Thyroid gland (tissue), 4 donors: ENCODE measurements around the gene PARPBP. TPM values are rescaled to one million over a fixed set of nuclear protein-coding genes. Genes with fewer than 3 reads are reported as not detected.
"Not testable (repeated sequence)": the region's sequence is repeated elsewhere in the genome, so short reads cannot be mapped to it uniquely, and the experiment has no call there.

Experiments used
- DNase-seq, 2 donors: peaks; one replicate each; pipeline ENCODE4 v3.0.0-alpha.2; 2019
- H3K27ac ChIP-seq, 3 donors: fragments of 200-600 bp; sonication (generic); 1 replicate in 2 of 3; 2 replicates in 1 of 3; pipeline ENCODE4 v1.5.1; 2016 to 2019; ENCODE audit warnings: mild to moderate bottlenecking in 1 of 3, moderate library complexity in 1 of 3
- H3K27me3 ChIP-seq: fragments of 200-600 bp; sonication (generic); one replicate; pipeline ENCODE4 v1.5.1; 2019
- H3K36me3 ChIP-seq, 2 donors: fragments of 200-600 bp; sonication (generic); one replicate each; pipeline ENCODE4 v1.5.1; 2016 to 2019
- H3K4me1 ChIP-seq, 2 donors: fragments of 200-600 bp; sonication (generic); one replicate each; pipeline ENCODE4 v1.5.1; 2017 to 2019
- H3K4me3 ChIP-seq, 3 donors: fragments of 200-600 bp; sonication (generic); replicated peaks in 1 of 3; 1 replicate in 2 of 3; 2 replicates in 1 of 3; pipeline ENCODE4 v1.5.1; 2016; ENCODE audit warnings: mild to moderate bottlenecking in 1 of 3
- H3K9me3 ChIP-seq: fragments of 200-600 bp; sonication (generic); one replicate; pipeline ENCODE4 v1.5.1; 2017
- POLR2A ChIP-seq, 2 donors: fragments of 450-650 bp; IDR thresholded peaks; one replicate each; pipeline ENCODE4 v1.6.1; 2017; ENCODE audit warnings: antibody characterized with exemption in 2 of 2, mild to moderate bottlenecking in 2 of 2, moderate library complexity in 1 of 2
- WGBS, 2 donors: methylation state at CpG; one replicate each; pipeline ENCODE4 v1.1.5; 2017; 5-methylcytosine and 5-hydroxymethylcytosine counted together
- intact Hi-C: fragments of 100-400 bp; cut with DNase I; formaldehyde crosslinking; loops from one replicate; pipeline ENCODE4 v1.15.1; 2023
- total RNA-seq, 4 donors: library from RNA; depleted of rRNA; stranded (reverse); fragments of >200 nt; gene quantifications; one replicate each; pipeline ENCODE4 v1.2.3, GENCODE V29; 2016
- TF ChIP-seq, protein P1 (sequence below), 6 experiments: fragments of 200-600 bp in 3 of 6; fragments of 450-650 bp in 3 of 6; sonication (generic) in 3 of 6; IDR thresholded peaks; one replicate each; pipeline ENCODE4 v1.5.1; 2016 to 2019; ENCODE audit warnings: antibody characterized with exemption in 6 of 6, mild to moderate bottlenecking in 2 of 6, inconsistent platforms in 1 of 6, moderate library complexity in 1 of 6

PARPBP gene, protein sequence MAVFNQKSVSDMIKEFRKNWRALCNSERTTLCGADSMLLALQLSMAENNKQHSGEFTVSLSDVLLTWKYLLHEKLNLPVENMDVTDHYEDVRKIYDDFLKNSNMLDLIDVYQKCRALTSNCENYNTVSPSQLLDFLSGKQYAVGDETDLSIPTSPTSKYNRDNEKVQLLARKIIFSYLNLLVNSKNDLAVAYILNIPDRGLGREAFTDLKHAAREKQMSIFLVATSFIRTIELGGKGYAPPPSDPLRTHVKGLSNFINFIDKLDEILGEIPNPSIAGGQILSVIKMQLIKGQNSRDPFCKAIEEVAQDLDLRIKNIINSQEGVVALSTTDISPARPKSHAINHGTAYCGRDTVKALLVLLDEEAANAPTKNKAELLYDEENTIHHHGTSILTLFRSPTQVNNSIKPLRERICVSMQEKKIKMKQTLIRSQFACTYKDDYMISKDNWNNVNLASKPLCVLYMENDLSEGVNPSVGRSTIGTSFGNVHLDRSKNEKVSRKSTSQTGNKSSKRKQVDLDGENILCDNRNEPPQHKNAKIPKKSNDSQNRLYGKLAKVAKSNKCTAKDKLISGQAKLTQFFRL
- 1 to 10 TPM in 3 of 4 donors, under 1 TPM in 1; 0.98 to 3.9 (median 2.5) TPM for total RNA-seq

DNA sequence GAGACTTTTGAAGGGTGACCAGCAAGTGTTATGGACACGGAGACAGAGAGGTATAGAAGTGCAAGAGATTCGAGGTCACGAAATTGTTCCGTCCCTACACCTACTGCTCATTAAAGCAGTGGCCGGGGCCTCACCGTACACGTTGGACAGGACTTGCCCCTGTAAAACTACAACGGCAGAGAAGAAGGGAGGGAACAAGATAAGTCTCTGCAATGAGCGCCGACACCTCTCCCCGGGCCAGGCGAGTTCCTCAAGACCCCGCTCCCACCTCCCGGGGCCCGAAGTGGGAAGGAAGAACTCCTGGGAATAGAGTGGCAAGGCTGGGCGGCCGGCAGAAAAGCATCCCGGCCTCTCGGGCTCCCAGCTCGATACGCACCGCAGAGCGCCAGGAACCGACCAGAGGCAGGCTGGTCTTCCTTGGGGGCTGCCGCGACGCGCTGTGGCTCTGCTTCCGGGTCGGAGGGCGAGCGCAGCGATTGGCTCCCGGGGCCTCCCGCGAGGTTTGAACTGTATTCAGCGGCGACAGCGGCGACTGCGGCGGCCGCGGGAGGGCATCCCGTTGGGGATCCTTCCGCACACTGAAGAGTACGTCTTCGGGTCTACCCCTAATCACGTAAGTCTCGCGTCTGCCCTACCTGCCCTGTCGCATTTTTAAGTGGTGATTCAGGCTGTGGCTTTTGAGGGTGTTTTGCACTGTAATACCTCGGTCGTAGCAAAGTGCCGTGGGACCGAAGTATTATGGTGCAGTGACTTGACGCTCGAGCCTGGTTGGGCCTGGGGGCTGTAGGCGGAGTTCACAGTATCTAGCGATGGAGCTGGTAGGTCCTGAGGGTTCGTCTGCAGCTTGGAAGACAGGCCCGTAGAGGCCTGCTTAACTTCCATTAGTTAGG, at the start of gene PARPBP, which contains the start of gene NUP37:
Gene PARPBP, plus strand, starts transcription at position 510 of the 890 bp plus-strand sequence. CDS start 3,706 bp downstream, outside the sequence.
Gene NUP37, minus strand, starts transcription at position 441 of the 890 bp plus-strand sequence. CDS start 1,596 bp downstream, outside the sequence.
- no peaks in the 10 kb centered on the region for H3K27me3 ChIP-seq
- WGBS, 2 donors, result 0 to 1% methylated on average over 25 to 48 of the region's 62 CpGs
- peaks cover 0 to 8% of the 10 kb centered on the region in 2 donors for H3K36me3 ChIP-seq
- intact Hi-C loops, result no loop called here
- TF ChIP-seq, protein P1, sequence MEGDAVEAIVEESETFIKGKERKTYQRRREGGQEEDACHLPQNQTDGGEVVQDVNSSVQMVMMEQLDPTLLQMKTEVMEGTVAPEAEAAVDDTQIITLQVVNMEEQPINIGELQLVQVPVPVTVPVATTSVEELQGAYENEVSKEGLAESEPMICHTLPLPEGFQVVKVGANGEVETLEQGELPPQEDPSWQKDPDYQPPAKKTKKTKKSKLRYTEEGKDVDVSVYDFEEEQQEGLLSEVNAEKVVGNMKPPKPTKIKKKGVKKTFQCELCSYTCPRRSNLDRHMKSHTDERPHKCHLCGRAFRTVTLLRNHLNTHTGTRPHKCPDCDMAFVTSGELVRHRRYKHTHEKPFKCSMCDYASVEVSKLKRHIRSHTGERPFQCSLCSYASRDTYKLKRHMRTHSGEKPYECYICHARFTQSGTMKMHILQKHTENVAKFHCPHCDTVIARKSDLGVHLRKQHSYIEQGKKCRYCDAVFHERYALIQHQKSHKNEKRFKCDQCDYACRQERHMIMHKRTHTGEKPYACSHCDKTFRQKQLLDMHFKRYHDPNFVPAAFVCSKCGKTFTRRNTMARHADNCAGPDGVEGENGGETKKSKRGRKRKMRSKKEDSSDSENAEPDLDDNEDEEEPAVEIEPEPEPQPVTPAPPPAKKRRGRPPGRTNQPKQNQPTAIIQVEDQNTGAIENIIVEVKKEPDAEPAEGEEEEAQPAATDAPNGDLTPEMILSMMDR (IDR thresholded peaks at IDR 0.05), result peak in 2 of 6 experiments; percentile 11 to 25
- TF ChIP-seq POLR2A (IDR thresholded peaks at IDR 0.05), result peak in 1 of 2 donors; percentile 76
- peak; percentile 84 to 88 for DNase-seq
- H3K4me3 ChIP-seq, result peak within 1 kb of the TSS; percentile 7 to 73 (median 38)
- H3K9me3 ChIP-seq, result no peaks in the 10 kb centered on the region
- H3K4me1 ChIP-seq, result peaks cover 12% of the 10 kb centered on the region in 2 donors
- H3K27ac ChIP-seq, result peak within 1 kb of the TSS in 2 of 3 donors; percentile 69 to 72

DNA sequence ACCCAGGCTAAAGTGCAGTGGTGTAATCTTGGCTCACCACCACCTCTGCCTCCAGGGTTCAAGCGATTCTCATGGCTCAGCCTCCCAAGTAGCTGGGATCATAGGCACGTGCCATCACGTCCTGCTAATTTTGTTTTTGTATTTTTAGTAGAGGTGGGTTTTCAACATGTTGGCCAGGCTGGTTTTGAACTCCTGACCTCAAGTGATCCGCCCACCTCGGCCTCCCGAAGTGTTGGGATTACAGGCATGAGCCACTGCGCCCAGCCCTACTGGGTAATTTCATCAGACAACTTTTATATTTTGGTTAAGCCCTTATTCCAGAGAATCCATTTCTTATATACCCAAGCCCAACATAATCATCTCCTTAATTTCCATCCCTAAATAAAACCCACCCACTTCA, 47.9 kb upstream of the PARPBP start:
- H3K4me3 ChIP-seq, H3K27ac ChIP-seq: not testable (repeated sequence)

DNA sequence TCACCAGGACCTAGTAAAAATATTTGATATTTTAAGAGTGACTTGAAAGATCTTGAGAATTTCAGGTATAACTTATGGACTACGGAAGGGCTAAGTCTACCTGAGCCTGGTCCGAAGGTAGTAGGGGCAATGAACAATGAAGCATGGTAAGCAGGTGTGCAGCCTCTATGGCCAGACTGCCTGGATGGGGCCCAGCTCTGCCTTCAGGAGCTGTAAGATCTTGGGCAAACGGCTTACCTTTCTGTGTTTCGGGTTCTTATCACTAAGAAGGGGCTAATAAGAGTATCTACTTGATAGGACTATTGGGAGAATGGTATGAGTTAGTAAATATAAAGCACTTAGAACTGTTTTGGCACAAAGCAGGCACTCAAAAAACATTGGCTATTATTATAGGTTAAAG, 39.1 kb upstream of the PARPBP start:
- 91% methylated on average over 4 of the region's 4 CpGs for WGBS, 2 donors
- intact Hi-C loops, result no loop called here
- Histone ChIP-seq H3K4me3 (no peak overlapping the region), H3K27ac (no peak overlapping the region), H3K27me3 (no peaks in the 10 kb centered on the region), H3K9me3 (no peaks in the 10 kb centered on the region), H3K4me1 (no peaks in the 10 kb centered on the region), H3K36me3 (peaks cover 5 to 13% of the 10 kb centered on the region in 2 donors)
- DNase-seq, result no peak
- no peak for TF ChIP-seq POLR2A (IDR thresholded peaks at IDR 0.05)
- TF ChIP-seq, protein P1 (IDR thresholded peaks at IDR 0.05), result no peak

More for the DNA sequence above, 47.9 kb upstream of the PARPBP start:
- H3K4me1 ChIP-seq, H3K36me3 ChIP-seq, intact Hi-C loops, H3K27me3 ChIP-seq, H3K9me3 ChIP-seq, DNase-seq: not testable (repeated sequence)
- 98% methylated on average over 7 of the region's 7 CpGs for WGBS, 2 donors

DNA sequence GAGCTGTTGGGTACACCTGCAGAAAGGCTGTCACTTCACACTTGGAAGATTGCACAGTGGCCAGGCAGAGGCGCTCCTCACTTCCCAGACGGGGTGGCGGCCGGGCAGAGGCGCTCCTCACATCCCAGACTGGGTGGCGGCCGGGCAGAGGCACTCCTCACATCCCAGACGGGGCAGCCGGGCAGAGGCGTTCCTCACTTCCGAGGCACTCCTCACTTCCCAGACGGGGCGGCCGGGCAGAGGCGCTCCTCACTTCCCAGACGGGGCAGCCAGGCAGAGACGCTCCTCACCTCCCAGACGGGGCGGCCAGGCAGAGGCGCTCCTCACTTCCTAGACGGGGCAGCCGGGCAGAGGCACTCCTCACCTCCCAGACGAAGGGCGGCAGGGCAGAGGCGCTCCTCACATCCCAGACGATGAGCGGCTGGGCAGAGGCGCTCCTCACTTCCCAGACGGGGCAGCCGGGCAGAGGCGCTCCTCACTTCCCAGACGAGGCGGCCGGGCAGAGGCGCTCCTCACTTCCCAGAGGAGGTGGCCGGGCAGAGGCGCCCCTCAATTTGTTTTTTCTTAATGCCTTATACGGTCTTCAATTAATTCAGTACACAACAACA, 30.7 kb upstream of the PARPBP start:
- H3K27ac ChIP-seq, H3K9me3 ChIP-seq, intact Hi-C loops, H3K36me3 ChIP-seq, H3K27me3 ChIP-seq, H3K4me1 ChIP-seq, DNase-seq, H3K4me3 ChIP-seq: not testable (repeated sequence)
- 99 to 100% methylated on average over 12 to 17 of the region's 38 CpGs for WGBS, 2 donors

DNA sequence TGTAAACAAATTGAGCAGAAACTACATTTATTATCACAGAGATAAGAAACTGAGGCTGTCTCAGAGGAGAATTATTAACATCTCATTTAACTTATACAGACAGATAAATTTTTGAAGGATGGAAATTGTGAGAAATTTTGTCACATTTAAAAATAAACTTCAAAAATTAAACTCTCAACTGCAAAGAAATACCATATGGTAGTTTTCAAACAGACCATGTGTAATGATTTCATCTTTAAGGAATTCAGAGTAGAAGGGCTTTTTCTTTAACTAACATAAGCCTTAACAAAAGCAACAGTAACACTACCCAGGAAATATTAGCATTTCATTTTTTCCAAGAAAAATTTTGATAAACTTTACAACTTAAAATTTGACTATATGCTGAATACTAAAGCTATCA, 26.7 kb upstream of the PARPBP start:
- no peaks in the 10 kb centered on the region for H3K27me3 ChIP-seq
- H3K9me3 ChIP-seq, result no peaks in the 10 kb centered on the region
- H3K36me3 ChIP-seq, result no peaks in the 10 kb centered on the region
- TF ChIP-seq, protein P1 (IDR thresholded peaks at IDR 0.05), result no peak
- TF ChIP-seq POLR2A (IDR thresholded peaks at IDR 0.05), result no peak
- no peak for DNase-seq
- intact Hi-C loops, result no loop called here
- no peak overlapping the region for H3K4me3 ChIP-seq
- H3K27ac ChIP-seq, result no peak overlapping the region
- no peaks in the 10 kb centered on the region for H3K4me1 ChIP-seq
